GM23338 (cell line): ENCODE measurements around the gene ITIH2. TPM values are rescaled to one million over a fixed set of nuclear protein-coding genes. Genes with fewer than 3 reads are reported as not detected.

Source experiments
- ATAC-seq: fragments of 200-7000 bp; cut with Tn5 transposase; 3 replicates; pipeline ENCODE4 v1.9.1; 2020
- DNase-seq: peaks from one replicate; pipeline ENCODE4 v3.0.0-alpha.2; 2015; ENCODE audit warnings: low spot score
- H2AFZ ChIP-seq: fragments of 200-600 bp; sonication (generic); 2 replicates; pipeline ENCODE4 v1.8.0; 2016; ENCODE audit warnings: antibody characterized with exemption, mild to moderate bottlenecking, moderate library complexity
- H3F3A ChIP-seq: fragments of 200-600 bp; sonication (generic); replicated peaks from 2 replicates; pipeline ENCODE4 v1.8.0; 2017; ENCODE audit warnings: antibody characterized with exemption, mixed run types, low read depth
- H3K27ac ChIP-seq: fragments of 200-600 bp; sonication (generic); 2 replicates; pipeline ENCODE4 v1.6.1; 2016; ENCODE audit warnings: low read depth
- H3K27me3 ChIP-seq: fragments of 200-600 bp; sonication (generic); 2 replicates; pipeline ENCODE4 v1.8.0; 2016; ENCODE audit warnings: mild to moderate bottlenecking, mixed run types, moderate library complexity; ENCODE audit not compliant: insufficient read depth
- H3K36me3 ChIP-seq: fragments of 200-600 bp; sonication (generic); 2 replicates; pipeline ENCODE4 v1.8.0; 2016; ENCODE audit warnings: mild to moderate bottlenecking; ENCODE audit not compliant: insufficient read depth
- H3K4me1 ChIP-seq: fragments of 200-600 bp; sonication (generic); 2 replicates; pipeline ENCODE4 v1.8.0; 2016; ENCODE audit warnings: mild to moderate bottlenecking, moderate library complexity; ENCODE audit not compliant: insufficient read depth
- H3K4me2 ChIP-seq: fragments of 200-600 bp; sonication (generic); 2 replicates; pipeline ENCODE4 v1.7.1; 2017; ENCODE audit warnings: mixed run types
- H3K4me3 ChIP-seq: fragments of 200-600 bp; sonication (generic); 2 replicates; pipeline ENCODE4 v1.6.1; 2016; ENCODE audit warnings: mixed run types
- H3K79me2 ChIP-seq: fragments of 200-600 bp; sonication (generic); replicated peaks from 2 replicates; pipeline ENCODE4 v1.8.0; 2017; ENCODE audit warnings: mild to moderate bottlenecking; ENCODE audit not compliant: insufficient read depth
- H3K9me2 ChIP-seq: fragments of 200-600 bp; sonication (generic); 2 replicates; pipeline ENCODE4 v1.8.0; 2017; ENCODE audit not compliant: insufficient read depth
- H4K20me1 ChIP-seq: fragments of 200-600 bp; sonication (generic); replicated peaks from 2 replicates; pipeline ENCODE4 v1.8.0; 2017; ENCODE audit warnings: mild to moderate bottlenecking; ENCODE audit not compliant: insufficient read depth
- H3K27ac Mint-ChIP-seq: 2 replicates; pipeline ENCODE4 v1.8.0; 2020; ENCODE audit warnings: inconsistent platforms, mild to moderate bottlenecking, moderate library complexity, mixed read lengths
- H3K27me3 Mint-ChIP-seq: 3 replicates; pipeline ENCODE4 v1.8.0; 2022; ENCODE audit warnings: low read depth, mild to moderate bottlenecking, moderate library complexity, mixed read lengths, inconsistent platforms; ENCODE audit not compliant: insufficient read depth, poor library complexity
- H3K36me3 Mint-ChIP-seq: 3 replicates; pipeline ENCODE4 v1.8.0; 2021; ENCODE audit warnings: low read depth, mild to moderate bottlenecking, inconsistent platforms, moderate library complexity, mixed read lengths
- H3K4me1 Mint-ChIP-seq: 3 replicates; pipeline ENCODE4 v1.8.0; 2020; ENCODE audit warnings: mild to moderate bottlenecking, inconsistent platforms, mixed read lengths
- H3K4me3 Mint-ChIP-seq: 3 replicates; pipeline ENCODE4 v1.8.0; 2021; ENCODE audit warnings: moderate library complexity, mild to moderate bottlenecking, inconsistent platforms, mixed read lengths
- H3K9me3 Mint-ChIP-seq: 3 replicates; pipeline ENCODE4 v1.8.0; 2020; ENCODE audit warnings: moderate library complexity, mild to moderate bottlenecking, inconsistent platforms, mixed read lengths
- EZH2 ChIP-seq: fragments of 200-600 bp; sonication (generic); IDR thresholded peaks from one replicate; pipeline ENCODE4 v1.8.0; 2017; ENCODE audit warnings: antibody characterized with exemption, mild to moderate bottlenecking, low read depth; ENCODE audit not compliant: unreplicated experiment
- JUNB ChIP-seq: IDR thresholded peaks from one replicate; pipeline ENCODE4 v1.6.1; 2016; ENCODE audit warnings: antibody characterized with exemption; ENCODE audit not compliant: unreplicated experiment
- NANOG ChIP-seq: IDR thresholded peaks from 2 replicates; pipeline ENCODE4 v1.6.1; 2016; ENCODE audit warnings: antibody characterized with exemption, borderline replicate concordance
- POLR2AphosphoS5 ChIP-seq: IDR thresholded peaks from 2 replicates; pipeline ENCODE4 v1.6.1; 2016; ENCODE audit warnings: antibody characterized with exemption, low read depth
- ZNF114 ChIP-seq: fragments of 250-450 bp; sonication (Bioruptor Pico); IDR thresholded peaks from 2 replicates; pipeline ENCODE4 v1.5.0; 2020; ENCODE audit warnings: mild to moderate bottlenecking, moderate library complexity
- ZNF331 ChIP-seq: fragments of 250-450 bp; sonication (Bioruptor Pico); IDR thresholded peaks from 2 replicates; pipeline ENCODE4 v1.5.0; 2020; ENCODE audit warnings: low read depth, mild to moderate bottlenecking, moderate library complexity
- polyA plus RNA-seq: library from polyadenylated mRNA; unstranded; fragments of >200 nt; fragmentation: Nextera tagmentation; extraction: Ambion mirVana; gene quantifications from 2 replicates; pipeline ENCODE4 v1.2.1, GENCODE V29; 2016
- total RNA-seq: library from RNA; depleted of rRNA; stranded (reverse); fragments of >200 nt; shearing (Covaris generic); gene quantifications from 2 replicates; pipeline ENCODE4 v1.2.3, GENCODE V29; 2014
- TF ChIP-seq, protein P1 (sequence below), 2 experiments: fragments of 200-600 bp in 1 of 2; sonication (generic) in 1 of 2; conservative IDR thresholded peaks; 2 replicates each; pipeline versions ENCODE4 v1.5.1 to v1.6.1; 2016 to 2017; ENCODE audit warnings: antibody characterized with exemption in 2 of 2, low read depth in 2 of 2, mild to moderate bottlenecking in 2 of 2, moderate library complexity in 1 of 2
- TF ChIP-seq, protein P2 (sequence below): IDR thresholded peaks from one replicate; pipeline ENCODE4 v1.6.1; 2018; ENCODE audit warnings: antibody characterized with exemption; ENCODE audit not compliant: unreplicated experiment
- TF ChIP-seq, protein P3 (sequence below): fragments of 250-450 bp; sonication (Bioruptor Pico); IDR thresholded peaks from 2 replicates; pipeline ENCODE4 v1.5.0; 2020; ENCODE audit warnings: mild to moderate bottlenecking, moderate library complexity
- TF ChIP-seq, protein P4 (sequence below): IDR thresholded peaks from 2 replicates; pipeline ENCODE4 v1.6.1; 2016; ENCODE audit warnings: antibody characterized with exemption

ITIH2 gene
- total and polyA plus RNA-seq, 2 experiments from 2014 or later = 0.10 TPM; not detected in 1

DNA sequence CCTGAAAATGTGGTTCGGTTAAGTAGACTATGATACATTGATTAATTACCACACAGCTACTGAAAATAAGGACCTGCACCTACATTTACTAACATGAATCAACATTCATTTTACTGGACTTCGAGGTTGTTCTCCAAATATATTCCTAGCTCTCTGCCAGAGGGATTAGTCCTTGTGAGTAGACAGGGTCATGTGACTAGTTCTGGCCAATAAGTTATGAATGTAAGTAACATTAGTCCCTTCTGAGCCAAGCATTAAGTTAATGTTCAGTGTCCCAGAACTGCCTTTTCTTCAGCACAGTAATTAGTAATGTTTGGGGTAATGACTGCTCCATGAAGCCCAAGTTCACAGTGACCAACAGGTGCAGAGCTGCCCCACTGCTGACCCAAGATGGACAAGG is 45.6 kb upstream of the ITIH2 start:
- no peaks in the 10 kb centered on the region for H3K9me3 Mint-ChIP-seq
- DNase-seq (no peak), ATAC-seq (no peak)
- Histone ChIP-seq H3K4me3 (no peak overlapping the region), H3K9me2 (no peaks in the 10 kb centered on the region), H3K36me3 (no peaks in the 10 kb centered on the region), H2AFZ (no peak overlapping the region), H3K4me2 (no peak overlapping the region), H3K4me1 (no peaks in the 10 kb centered on the region), H3K27me3 (no peaks in the 10 kb centered on the region), H4K20me1 (no peaks in the 10 kb centered on the region), H3K79me2 (no peaks in the 10 kb centered on the region), H3K27ac (no peak overlapping the region), H3F3A (no peaks in the 10 kb centered on the region)
- TF ChIP-seq POLR2AphosphoS5 (no peak), ZNF114 (no peak), ZNF331 (no peak), NANOG (no peak)
- TF ChIP-seq, protein P1, sequence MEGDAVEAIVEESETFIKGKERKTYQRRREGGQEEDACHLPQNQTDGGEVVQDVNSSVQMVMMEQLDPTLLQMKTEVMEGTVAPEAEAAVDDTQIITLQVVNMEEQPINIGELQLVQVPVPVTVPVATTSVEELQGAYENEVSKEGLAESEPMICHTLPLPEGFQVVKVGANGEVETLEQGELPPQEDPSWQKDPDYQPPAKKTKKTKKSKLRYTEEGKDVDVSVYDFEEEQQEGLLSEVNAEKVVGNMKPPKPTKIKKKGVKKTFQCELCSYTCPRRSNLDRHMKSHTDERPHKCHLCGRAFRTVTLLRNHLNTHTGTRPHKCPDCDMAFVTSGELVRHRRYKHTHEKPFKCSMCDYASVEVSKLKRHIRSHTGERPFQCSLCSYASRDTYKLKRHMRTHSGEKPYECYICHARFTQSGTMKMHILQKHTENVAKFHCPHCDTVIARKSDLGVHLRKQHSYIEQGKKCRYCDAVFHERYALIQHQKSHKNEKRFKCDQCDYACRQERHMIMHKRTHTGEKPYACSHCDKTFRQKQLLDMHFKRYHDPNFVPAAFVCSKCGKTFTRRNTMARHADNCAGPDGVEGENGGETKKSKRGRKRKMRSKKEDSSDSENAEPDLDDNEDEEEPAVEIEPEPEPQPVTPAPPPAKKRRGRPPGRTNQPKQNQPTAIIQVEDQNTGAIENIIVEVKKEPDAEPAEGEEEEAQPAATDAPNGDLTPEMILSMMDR (conservative IDR thresholded peaks at IDR 0.05; ENCODE audit: low read depth in 2 of 2) = no peak
- TF ChIP-seq, protein P2, sequence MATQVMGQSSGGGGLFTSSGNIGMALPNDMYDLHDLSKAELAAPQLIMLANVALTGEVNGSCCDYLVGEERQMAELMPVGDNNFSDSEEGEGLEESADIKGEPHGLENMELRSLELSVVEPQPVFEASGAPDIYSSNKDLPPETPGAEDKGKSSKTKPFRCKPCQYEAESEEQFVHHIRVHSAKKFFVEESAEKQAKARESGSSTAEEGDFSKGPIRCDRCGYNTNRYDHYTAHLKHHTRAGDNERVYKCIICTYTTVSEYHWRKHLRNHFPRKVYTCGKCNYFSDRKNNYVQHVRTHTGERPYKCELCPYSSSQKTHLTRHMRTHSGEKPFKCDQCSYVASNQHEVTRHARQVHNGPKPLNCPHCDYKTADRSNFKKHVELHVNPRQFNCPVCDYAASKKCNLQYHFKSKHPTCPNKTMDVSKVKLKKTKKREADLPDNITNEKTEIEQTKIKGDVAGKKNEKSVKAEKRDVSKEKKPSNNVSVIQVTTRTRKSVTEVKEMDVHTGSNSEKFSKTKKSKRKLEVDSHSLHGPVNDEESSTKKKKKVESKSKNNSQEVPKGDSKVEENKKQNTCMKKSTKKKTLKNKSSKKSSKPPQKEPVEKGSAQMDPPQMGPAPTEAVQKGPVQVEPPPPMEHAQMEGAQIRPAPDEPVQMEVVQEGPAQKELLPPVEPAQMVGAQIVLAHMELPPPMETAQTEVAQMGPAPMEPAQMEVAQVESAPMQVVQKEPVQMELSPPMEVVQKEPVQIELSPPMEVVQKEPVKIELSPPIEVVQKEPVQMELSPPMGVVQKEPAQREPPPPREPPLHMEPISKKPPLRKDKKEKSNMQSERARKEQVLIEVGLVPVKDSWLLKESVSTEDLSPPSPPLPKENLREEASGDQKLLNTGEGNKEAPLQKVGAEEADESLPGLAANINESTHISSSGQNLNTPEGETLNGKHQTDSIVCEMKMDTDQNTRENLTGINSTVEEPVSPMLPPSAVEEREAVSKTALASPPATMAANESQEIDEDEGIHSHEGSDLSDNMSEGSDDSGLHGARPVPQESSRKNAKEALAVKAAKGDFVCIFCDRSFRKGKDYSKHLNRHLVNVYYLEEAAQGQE = no peak
- no peak overlapping the region for H3K27ac Mint-ChIP-seq
- H3K27me3 Mint-ChIP-seq = peaks cover 6% of the 10 kb centered on the region
- no peak overlapping the region for H3K4me3 Mint-ChIP-seq
- H3K36me3 Mint-ChIP-seq = no peaks in the 10 kb centered on the region
- no peaks in the 10 kb centered on the region for H3K4me1 Mint-ChIP-seq

DNA sequence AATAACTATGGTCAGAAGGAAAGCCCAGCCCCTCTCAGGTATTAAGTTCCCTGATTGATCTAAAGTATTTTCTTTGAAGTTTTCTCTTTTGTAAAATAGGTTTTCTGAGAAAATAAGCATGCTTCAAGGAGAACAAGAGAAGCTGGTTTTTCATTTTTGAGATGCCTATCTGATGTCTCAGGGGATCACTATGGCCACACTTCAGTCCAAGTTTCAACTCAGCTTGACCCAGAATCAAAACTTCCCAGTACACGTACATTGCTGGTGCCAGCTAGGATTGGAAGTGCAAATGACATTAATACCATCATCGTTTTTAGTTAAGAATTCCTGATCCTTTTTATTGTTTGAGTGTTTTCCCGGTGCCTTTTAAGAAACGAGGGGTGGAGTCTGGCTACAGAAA is 43.6 kb upstream of the ITIH2 start:
- Histone ChIP-seq H3K4me1 (no peaks in the 10 kb centered on the region), H4K20me1 (no peaks in the 10 kb centered on the region), H3K4me3 (no peak overlapping the region), H3K9me2 (no peaks in the 10 kb centered on the region), H3K79me2 (no peaks in the 10 kb centered on the region), H3F3A (no peaks in the 10 kb centered on the region), H3K36me3 (no peaks in the 10 kb centered on the region), H3K27ac (no peak overlapping the region), H3K27me3 (peaks cover 3% of the 10 kb centered on the region; the same call in 1 of the 2 replicates), H3K4me2 (no peak overlapping the region), H2AFZ (no peak overlapping the region)
- Mint-ChIP-seq H3K36me3 (no peaks in the 10 kb centered on the region), H3K9me3 (no peaks in the 10 kb centered on the region), H3K4me3 (no peak overlapping the region), H3K4me1 (no peaks in the 10 kb centered on the region), H3K27me3 (peaks cover 9% of the 10 kb centered on the region), H3K27ac (no peak overlapping the region)
- DNase-seq (no peak), ATAC-seq (no peak)
- TF ChIP-seq, protein P3, sequence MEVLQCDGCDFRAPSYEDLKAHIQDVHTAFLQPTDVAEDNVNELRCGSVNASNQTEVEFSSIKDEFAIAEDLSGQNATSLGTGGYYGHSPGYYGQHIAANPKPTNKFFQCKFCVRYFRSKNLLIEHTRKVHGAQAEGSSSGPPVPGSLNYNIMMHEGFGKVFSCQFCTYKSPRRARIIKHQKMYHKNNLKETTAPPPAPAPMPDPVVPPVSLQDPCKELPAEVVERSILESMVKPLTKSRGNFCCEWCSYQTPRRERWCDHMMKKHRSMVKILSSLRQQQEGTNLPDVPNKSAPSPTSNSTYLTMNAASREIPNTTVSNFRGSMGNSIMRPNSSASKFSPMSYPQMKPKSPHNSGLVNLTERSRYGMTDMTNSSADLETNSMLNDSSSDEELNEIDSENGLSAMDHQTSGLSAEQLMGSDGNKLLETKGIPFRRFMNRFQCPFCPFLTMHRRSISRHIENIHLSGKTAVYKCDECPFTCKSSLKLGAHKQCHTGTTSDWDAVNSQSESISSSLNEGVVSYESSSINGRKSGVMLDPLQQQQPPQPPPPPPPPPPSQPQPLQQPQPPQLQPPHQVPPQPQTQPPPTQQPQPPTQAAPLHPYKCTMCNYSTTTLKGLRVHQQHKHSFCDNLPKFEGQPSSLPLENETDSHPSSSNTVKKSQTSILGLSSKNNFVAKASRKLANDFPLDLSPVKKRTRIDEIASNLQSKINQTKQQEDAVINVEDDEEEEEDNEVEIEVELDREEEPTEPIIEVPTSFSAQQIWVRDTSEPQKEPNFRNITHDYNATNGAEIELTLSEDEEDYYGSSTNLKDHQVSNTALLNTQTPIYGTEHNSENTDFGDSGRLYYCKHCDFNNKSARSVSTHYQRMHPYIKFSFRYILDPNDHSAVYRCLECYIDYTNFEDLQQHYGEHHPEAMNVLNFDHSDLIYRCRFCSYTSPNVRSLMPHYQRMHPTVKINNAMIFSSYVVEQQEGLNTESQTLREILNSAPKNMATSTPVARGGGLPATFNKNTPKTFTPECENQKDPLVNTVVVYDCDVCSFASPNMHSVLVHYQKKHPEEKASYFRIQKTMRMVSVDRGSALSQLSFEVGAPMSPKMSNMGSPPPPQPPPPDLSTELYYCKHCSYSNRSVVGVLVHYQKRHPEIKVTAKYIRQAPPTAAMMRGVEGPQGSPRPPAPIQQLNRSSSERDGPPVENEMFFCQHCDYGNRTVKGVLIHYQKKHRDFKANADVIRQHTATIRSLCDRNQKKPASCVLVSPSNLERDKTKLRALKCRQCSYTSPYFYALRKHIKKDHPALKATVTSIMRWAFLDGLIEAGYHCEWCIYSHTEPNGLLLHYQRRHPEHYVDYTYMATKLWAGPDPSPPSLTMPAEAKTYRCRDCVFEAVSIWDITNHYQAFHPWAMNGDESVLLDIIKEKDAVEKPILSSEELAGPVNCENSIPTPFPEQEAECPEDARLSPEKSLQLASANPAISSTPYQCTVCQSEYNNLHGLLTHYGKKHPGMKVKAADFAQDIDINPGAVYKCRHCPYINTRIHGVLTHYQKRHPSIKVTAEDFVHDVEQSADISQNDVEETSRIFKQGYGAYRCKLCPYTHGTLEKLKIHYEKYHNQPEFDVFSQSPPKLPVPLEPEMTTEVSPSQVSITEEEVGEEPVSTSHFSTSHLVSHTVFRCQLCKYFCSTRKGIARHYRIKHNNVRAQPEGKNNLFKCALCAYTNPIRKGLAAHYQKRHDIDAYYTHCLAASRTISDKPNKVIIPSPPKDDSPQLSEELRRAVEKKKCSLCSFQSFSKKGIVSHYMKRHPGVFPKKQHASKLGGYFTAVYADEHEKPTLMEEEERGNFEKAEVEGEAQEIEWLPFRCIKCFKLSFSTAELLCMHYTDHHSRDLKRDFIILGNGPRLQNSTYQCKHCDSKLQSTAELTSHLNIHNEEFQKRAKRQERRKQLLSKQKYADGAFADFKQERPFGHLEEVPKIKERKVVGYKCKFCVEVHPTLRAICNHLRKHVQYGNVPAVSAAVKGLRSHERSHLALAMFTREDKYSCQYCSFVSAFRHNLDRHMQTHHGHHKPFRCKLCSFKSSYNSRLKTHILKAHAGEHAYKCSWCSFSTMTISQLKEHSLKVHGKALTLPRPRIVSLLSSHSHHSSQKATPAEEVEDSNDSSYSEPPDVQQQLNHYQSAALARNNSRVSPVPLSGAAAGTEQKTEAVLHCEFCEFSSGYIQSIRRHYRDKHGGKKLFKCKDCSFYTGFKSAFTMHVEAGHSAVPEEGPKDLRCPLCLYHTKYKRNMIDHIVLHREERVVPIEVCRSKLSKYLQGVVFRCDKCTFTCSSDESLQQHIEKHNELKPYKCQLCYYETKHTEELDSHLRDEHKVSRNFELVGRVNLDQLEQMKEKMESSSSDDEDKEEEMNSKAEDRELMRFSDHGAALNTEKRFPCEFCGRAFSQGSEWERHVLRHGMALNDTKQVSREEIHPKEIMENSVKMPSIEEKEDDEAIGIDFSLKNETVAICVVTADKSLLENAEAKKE = no peak
- TF ChIP-seq JUNB = no peak
- no peak for TF ChIP-seq EZH2
- TF ChIP-seq, protein P4, sequence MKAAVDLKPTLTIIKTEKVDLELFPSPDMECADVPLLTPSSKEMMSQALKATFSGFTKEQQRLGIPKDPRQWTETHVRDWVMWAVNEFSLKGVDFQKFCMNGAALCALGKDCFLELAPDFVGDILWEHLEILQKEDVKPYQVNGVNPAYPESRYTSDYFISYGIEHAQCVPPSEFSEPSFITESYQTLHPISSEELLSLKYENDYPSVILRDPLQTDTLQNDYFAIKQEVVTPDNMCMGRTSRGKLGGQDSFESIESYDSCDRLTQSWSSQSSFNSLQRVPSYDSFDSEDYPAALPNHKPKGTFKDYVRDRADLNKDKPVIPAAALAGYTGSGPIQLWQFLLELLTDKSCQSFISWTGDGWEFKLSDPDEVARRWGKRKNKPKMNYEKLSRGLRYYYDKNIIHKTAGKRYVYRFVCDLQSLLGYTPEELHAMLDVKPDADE = no peak
